Prostate gland (tissue), 2 donors: ENCODE results near the gene SAMD13. TPM values are rescaled to one million over a fixed set of nuclear protein-coding genes. Genes with fewer than 3 reads are reported as not detected.

Experiments used
- DNase-seq: peaks from one replicate; pipeline ENCODE4 v3.0.0-alpha.2; 2019; ENCODE audit warnings: low spot score
- H3K27ac ChIP-seq, 2 donors: fragments of 200-600 bp; sonication (generic); 2 replicates each; pipeline ENCODE4 v1.5.1; 2017 to 2019
- H3K27me3 ChIP-seq: fragments of 200-600 bp; sonication (generic); replicated peaks from 2 replicates; pipeline ENCODE4 v1.5.1; 2019; ENCODE audit not compliant: insufficient read depth
- H3K36me3 ChIP-seq, 2 donors: fragments of 200-600 bp; sonication (generic); 1 replicate in 1 of 2; 2 replicates in 1 of 2; pipeline versions ENCODE4 v1.5.1 to v1.8.1; 2017 to 2019
- H3K4me1 ChIP-seq: fragments of 200-600 bp; sonication (generic); replicated peaks from 2 replicates; pipeline ENCODE4 v1.5.1; 2019
- H3K4me3 ChIP-seq, 2 donors: fragments of 200-600 bp; sonication (generic); 2 replicates each; pipeline ENCODE4 v1.5.1; 2017 to 2019
- H3K9me3 ChIP-seq: fragments of 200-600 bp; sonication (generic); 2 replicates; pipeline ENCODE4 v1.5.1; 2017
- CTCF ChIP-seq, 4 experiments: fragments of 200-600 bp in 2 of 4; fragments of 450-650 bp in 2 of 4; sonication (generic) in 2 of 4; IDR thresholded peaks; 1 replicate in 3 of 4; 2 replicates in 1 of 4; pipeline ENCODE4 v1.5.1; 2016 to 2019; ENCODE audit warnings: antibody characterized with exemption in 4 of 4, mild to moderate bottlenecking in 2 of 4, moderate library complexity in 2 of 4
- POLR2A ChIP-seq: fragments of 450-650 bp; IDR thresholded peaks from one replicate; pipeline ENCODE4 v1.6.1; 2016; ENCODE audit warnings: antibody characterized with exemption, mild to moderate bottlenecking
- POLR2AphosphoS5 ChIP-seq: sonication (generic); formaldehyde crosslinking; IDR thresholded peaks from one replicate; pipeline ENCODE4 v1.6.1; 2017; ENCODE audit warnings: antibody characterized with exemption
- WGBS: methylation state at CpG from one replicate; pipeline ENCODE4 v1.1.5; 2018; 5-methylcytosine and 5-hydroxymethylcytosine counted together
- intact Hi-C: fragments of 100-400 bp; cut with DNase I; formaldehyde crosslinking; loops from one replicate; pipeline ENCODE4 v1.14.2; 2022
- total RNA-seq, 2 donors: library from RNA; depleted of rRNA; stranded (reverse); fragments of >200 nt; gene quantifications; one replicate each; pipeline ENCODE4 v1.1.0, GENCODE V29; 2016

Gene SAMD13
- total RNA-seq, 2 donors from 2014 or later, result 3.1 to 3.4 TPM

GRCh38 chr1:84301785-84302385, 377 bp downstream of the SAMD13 start:
- Histone ChIP-seq H3K4me1 (peaks cover 14% of the 10 kb centered on the region), H3K27me3 (no peaks in the 10 kb centered on the region), H3K4me3 (peak overlapping the region in 1 of 2 donors; percentile 5), H3K36me3 (no peaks in the 10 kb centered on the region), H3K27ac (peak overlapping the region; percentile 6 to 8), H3K9me3 (no peaks in the 10 kb centered on the region)
- intact Hi-C loops, result no loop called here
- WGBS, result 3% methylated on average over 6 of the region's 6 CpGs
- no peak for DNase-seq
- TF ChIP-seq POLR2A (no peak), POLR2AphosphoS5 (no peak), CTCF (IDR thresholded peaks at IDR 0.05) (no peak)

- intact Hi-C loops, result no loop called here
- 10% methylated on average over 3 of the region's 3 CpGs for WGBS
- H3K9me3 ChIP-seq, result no peaks in the 10 kb centered on the region
- H3K27me3 ChIP-seq, result no peaks in the 10 kb centered on the region
- peak overlapping the region; percentile 17 to 25 for H3K4me3 ChIP-seq
- TF ChIP-seq POLR2A (no peak), POLR2AphosphoS5 (no peak), CTCF (IDR thresholded peaks at IDR 0.05) (no peak)
- peaks cover 14% of the 10 kb centered on the region for H3K4me1 ChIP-seq
- no peaks in the 10 kb centered on the region for H3K36me3 ChIP-seq
- H3K27ac ChIP-seq, result peak overlapping the region; percentile 28 to 60
- DNase-seq, result no peak
Observed at GRCh38 chr1:84303314-84303830, 1.9 kb downstream of the SAMD13 start.

GRCh38 chr1:84307398-84307797, 5.9 kb downstream of the SAMD13 start:
- H3K27ac ChIP-seq, result no peak overlapping the region
- H3K4me1 ChIP-seq, result no peaks in the 10 kb centered on the region
- 98% methylated on average over 2 of the region's 2 CpGs for WGBS
- TF ChIP-seq POLR2A (no peak), CTCF (IDR thresholded peaks at IDR 0.05) (no peak), POLR2AphosphoS5 (no peak)
- no peak overlapping the region for H3K4me3 ChIP-seq
- no peak for DNase-seq
- H3K27me3 ChIP-seq, result no peaks in the 10 kb centered on the region
- no peaks in the 10 kb centered on the region for H3K9me3 ChIP-seq
- intact Hi-C loops, result no loop called here
- no peaks in the 10 kb centered on the region for H3K36me3 ChIP-seq

- no peak overlapping the region for H3K27ac ChIP-seq
- H3K4me1 ChIP-seq, result no peaks in the 10 kb centered on the region
- 85% methylated on average over 2 of the region's 2 CpGs for WGBS
- TF ChIP-seq POLR2A (no peak), POLR2AphosphoS5 (no peak), CTCF (IDR thresholded peaks at IDR 0.05) (no peak)
- no peaks in the 10 kb centered on the region for H3K27me3 ChIP-seq
- H3K4me3 ChIP-seq, result no peak overlapping the region
- DNase-seq, result no peak
- H3K36me3 ChIP-seq, result no peaks in the 10 kb centered on the region
- no peaks in the 10 kb centered on the region for H3K9me3 ChIP-seq
- intact Hi-C loops, result no loop called here
Observed at GRCh38 chr1:84311296-84311695, 9.8 kb downstream of the SAMD13 start.

- H3K4me3 ChIP-seq, result no peak overlapping the region
- no peaks in the 10 kb centered on the region for H3K36me3 ChIP-seq
- DNase-seq, result no peak
- H3K9me3 ChIP-seq, result no peaks in the 10 kb centered on the region
- WGBS, result 61% methylated on average over 1 of the region's 1 CpG
- intact Hi-C loops, result no loop called here
- no peak overlapping the region for H3K27ac ChIP-seq
- H3K27me3 ChIP-seq, result no peaks in the 10 kb centered on the region
- no peak for TF ChIP-seq POLR2AphosphoS5
- TF ChIP-seq POLR2A, result no peak
- no peak for TF ChIP-seq CTCF (IDR thresholded peaks at IDR 0.05)
- no peaks in the 10 kb centered on the region for H3K4me1 ChIP-seq
Observed at GRCh38 chr1:84319662-84320061, 18.2 kb downstream of the SAMD13 start.
